GM18909 (cell line): Measurements from ENCODE around the gene ETDC.

Experiments used
- ATAC-seq: cut with Tn5 transposase; IDR thresholded peaks from one replicate; pipeline ENCODE4 v1.9.1; 2021; ENCODE audit warnings: mild to moderate bottlenecking; ENCODE audit not compliant: unreplicated experiment, poor library complexity

The ETDC gene

DNA sequence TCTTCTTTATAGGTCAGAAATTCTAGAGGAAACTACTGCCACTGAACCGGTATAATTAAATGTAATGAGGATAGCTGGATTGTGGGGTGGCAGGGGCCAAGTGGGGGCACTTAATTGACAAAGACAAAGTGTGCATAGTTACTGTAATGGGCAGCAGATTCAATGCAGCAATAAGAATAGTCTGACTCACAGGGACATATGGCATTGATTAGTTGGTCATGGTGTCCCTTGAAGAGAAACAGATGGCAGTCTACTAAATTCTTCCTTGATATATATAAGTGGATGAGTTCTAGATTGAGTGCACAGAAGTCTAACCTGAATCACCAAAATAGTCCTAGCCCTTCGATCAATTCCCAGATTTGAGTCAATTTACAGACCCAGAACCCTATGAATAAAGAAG lies 31.6 kb downstream of the ETDC start:
- no peak for ATAC-seq

DNA sequence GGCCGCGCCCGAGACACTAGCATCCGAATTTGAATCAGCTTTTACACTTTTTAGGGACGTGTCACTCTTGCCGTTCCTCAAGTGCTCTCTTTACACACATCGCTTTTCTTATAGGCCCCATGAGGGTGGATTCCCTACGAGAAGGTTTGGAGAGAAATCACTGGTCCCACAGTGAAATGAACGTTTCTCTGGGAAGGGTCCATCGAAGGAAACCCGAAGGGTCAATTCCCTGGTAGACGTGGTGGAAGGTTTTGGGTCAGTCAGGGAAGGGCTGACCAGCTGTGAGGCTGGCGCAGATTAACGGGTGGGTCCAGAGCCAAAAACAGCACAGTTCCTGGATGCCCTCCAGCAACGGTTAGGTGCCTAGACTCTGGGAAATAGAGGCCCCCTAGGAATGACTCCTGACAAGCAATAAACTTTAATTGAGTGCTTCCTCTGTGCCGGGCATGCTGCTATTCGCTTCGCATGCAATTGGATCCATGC lies 35.9 kb downstream of the ETDC start:
- ATAC-seq, result no peak

DNA sequence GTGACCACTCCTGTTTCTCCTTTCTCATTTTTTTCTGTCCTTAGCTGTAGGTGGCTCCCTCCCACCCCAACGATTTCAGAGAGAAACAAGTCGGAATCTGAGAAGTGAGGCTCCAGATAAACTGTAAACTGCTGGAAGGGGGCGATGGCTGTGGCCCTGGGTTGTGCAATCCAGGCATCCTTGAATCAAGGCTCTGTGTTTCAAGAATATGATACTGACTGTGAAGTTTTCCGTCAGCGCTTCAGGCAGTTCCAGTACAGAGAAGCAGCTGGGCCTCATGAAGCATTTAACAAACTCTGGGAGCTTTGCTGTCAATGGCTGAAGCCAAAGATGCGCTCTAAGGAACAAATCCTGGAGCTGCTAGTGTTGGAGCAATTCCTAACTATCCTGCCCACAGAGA lies 37.7 kb downstream of the ETDC start:
- no peak for ATAC-seq

DNA sequence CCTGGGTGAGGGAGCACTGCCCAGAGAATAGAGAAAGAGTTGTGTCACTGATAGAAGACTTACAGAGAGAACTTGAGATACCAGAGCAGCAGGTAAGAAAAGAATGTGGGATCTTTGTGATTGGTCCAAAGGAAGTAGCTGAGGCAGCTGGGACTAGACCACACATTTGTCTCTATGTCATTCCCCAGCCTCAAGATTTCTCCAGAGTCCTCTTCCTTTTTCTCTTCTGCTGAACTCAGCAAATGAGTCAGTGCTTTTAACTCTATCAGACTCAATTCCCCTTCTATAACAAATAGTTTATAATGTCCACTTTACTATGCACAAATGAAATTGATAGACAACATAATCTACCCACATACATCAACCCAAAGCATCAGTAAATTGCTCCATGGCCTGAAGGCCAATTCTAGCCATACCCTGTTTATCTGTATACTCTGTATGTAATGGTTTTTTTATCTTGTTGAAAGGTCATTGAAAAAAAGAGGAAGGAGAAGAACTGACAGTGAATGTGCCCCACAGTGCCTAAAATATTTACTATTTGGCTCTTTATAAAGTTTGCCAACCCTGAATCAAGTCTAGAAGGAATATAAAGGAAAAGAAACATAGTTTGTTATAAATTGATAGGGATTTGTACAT lies 38.2 kb downstream of the ETDC start:
- no peak for ATAC-seq

DNA sequence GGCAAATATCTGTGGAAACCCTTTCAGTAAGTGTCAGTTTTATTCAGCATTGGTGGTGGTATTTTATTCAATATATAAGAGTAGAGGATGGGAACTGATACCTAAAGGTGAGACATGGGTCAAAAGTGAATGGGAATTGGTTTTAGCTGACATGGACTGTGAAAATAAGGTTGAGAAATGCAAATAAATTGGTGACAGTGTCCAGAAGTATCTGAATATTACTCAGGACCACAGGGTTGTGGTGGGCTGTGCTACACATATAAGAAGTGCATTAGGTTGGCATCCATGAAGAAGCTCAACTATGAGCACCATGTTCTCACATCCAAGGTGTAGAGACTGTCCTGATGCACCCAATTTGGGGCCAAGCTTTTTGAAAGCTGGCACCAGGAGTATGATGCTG lies 45.0 kb downstream of the ETDC start:
- no peak for ATAC-seq
